Panc1 (cell line): ENCODE measurements around the gene SPECC1L.

Experiments
- CTCF ChIP-seq: fragments of 450-650 bp; IDR thresholded peaks from 2 replicates; pipeline ENCODE4 v1.5.1; 2017; ENCODE audit warnings: mild to moderate bottlenecking
- POLR2AphosphoS5 ChIP-seq: IDR thresholded peaks from 2 replicates; pipeline ENCODE4 v1.6.1; 2012; ENCODE audit warnings: mild to moderate bottlenecking, low read depth, low read length, moderate library complexity
- TF ChIP-seq, protein P1 (sequence below), 2 experiments: IDR thresholded peaks; 2 replicates each; pipeline ENCODE4 v1.6.1; 2011 to 2012; ENCODE audit warnings: low read depth in 2 of 2, control low read depth in 1 of 2, low read length in 1 of 2, mild to moderate bottlenecking in 1 of 2, moderate library complexity in 1 of 2; ENCODE audit not compliant: insufficient read depth in 1 of 2

DNA sequence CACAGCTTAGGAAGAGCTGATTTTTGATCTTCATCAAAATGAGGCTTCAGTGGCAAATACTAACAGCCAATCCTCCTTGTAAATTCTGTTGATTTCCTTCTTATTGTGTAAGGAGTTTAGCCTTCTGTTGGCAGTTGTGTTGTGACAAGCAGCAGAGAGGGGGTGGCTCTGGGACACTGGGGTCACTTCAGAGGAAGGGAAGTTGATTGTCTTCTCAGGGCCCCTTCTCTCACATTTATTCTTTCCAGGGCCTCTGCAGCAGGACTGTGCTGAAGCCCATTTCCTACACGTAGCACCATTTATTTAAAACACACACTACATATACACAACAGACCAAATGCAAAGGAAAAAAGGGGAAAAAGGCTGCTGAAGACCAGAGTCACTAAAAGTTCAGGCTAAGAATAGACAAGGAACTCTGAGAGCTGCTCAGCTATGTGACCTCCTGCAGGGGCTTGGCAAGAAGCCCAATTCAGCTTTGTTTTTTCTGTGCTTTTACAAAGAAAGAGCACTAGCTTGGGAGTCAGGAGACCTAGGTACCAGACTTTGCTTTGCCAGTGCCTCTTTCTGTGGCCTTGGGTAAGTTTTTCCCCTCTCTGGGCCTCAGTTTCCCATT lies 196.2 kb downstream of the SPECC1L start:
- TF ChIP-seq CTCF (no peak), POLR2AphosphoS5 (no peak)
- TF ChIP-seq, protein P1, sequence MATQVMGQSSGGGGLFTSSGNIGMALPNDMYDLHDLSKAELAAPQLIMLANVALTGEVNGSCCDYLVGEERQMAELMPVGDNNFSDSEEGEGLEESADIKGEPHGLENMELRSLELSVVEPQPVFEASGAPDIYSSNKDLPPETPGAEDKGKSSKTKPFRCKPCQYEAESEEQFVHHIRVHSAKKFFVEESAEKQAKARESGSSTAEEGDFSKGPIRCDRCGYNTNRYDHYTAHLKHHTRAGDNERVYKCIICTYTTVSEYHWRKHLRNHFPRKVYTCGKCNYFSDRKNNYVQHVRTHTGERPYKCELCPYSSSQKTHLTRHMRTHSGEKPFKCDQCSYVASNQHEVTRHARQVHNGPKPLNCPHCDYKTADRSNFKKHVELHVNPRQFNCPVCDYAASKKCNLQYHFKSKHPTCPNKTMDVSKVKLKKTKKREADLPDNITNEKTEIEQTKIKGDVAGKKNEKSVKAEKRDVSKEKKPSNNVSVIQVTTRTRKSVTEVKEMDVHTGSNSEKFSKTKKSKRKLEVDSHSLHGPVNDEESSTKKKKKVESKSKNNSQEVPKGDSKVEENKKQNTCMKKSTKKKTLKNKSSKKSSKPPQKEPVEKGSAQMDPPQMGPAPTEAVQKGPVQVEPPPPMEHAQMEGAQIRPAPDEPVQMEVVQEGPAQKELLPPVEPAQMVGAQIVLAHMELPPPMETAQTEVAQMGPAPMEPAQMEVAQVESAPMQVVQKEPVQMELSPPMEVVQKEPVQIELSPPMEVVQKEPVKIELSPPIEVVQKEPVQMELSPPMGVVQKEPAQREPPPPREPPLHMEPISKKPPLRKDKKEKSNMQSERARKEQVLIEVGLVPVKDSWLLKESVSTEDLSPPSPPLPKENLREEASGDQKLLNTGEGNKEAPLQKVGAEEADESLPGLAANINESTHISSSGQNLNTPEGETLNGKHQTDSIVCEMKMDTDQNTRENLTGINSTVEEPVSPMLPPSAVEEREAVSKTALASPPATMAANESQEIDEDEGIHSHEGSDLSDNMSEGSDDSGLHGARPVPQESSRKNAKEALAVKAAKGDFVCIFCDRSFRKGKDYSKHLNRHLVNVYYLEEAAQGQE (IDR thresholded peaks at IDR 0.05; ENCODE audit: insufficient read depth in 1 of 2, low read depth in 2 of 2, low read length in 1 of 2), result no peak
